GM12878 (cell line): ENCODE measurements around the gene SLC25A11. TPM values are rescaled to one million over a fixed set of nuclear protein-coding genes. Genes with fewer than 3 reads are reported as not detected.

Source experiments
- ATF3 ChIP-seq: IDR thresholded peaks from 2 replicates; pipeline ENCODE4 v1.6.1; 2011; ENCODE audit warnings: low read depth, mild to moderate bottlenecking, low read length, moderate library complexity, borderline replicate concordance; ENCODE audit errors: extremely low read depth
- BACH1 ChIP-seq: fragments of 450-650 bp; IDR thresholded peaks from 2 replicates; pipeline ENCODE4 v1.6.1; 2017; ENCODE audit warnings: mild to moderate bottlenecking, borderline replicate concordance
- CBFB ChIP-seq: IDR thresholded peaks from 2 replicates; pipeline ENCODE4 v1.6.1; 2016; ENCODE audit warnings: antibody characterized with exemption, low read depth
- E2F8 ChIP-seq: fragments of 450-650 bp; IDR thresholded peaks from 2 replicates; pipeline ENCODE4 v1.6.1; 2018; ENCODE audit warnings: mild to moderate bottlenecking, low read depth, moderate library complexity; ENCODE audit not compliant: partially characterized antibody
- EGR1 ChIP-seq, 2 experiments: IDR thresholded peaks; 1 replicate in 1 of 2; 2 replicates in 1 of 2; pipeline ENCODE4 v1.6.1; 2011 to 2012; ENCODE audit warnings: low read depth in 2 of 2, low read length in 2 of 2, borderline replicate concordance in 1 of 2, mild to moderate bottlenecking in 1 of 2, moderate library complexity in 1 of 2
- GATAD2B ChIP-seq: fragments of 450-650 bp; conservative IDR thresholded peaks from 2 replicates; pipeline ENCODE4 v1.6.1; 2017; ENCODE audit warnings: low read depth, mild to moderate bottlenecking, moderate library complexity
- MTA3 ChIP-seq: IDR thresholded peaks from 2 replicates; pipeline ENCODE4 v1.6.1; 2012; ENCODE audit warnings: low read length, inconsistent platforms, borderline replicate concordance
- PBX3 ChIP-seq: IDR thresholded peaks from 2 replicates; pipeline ENCODE4 v1.6.1; 2011; ENCODE audit warnings: mild to moderate bottlenecking, low read depth, low read length, moderate library complexity; ENCODE audit not compliant: insufficient replicate concordance
- POU2F2 ChIP-seq: IDR thresholded peaks from 3 replicates; pipeline ENCODE4 v1.6.1; 2011; ENCODE audit warnings: low read depth, mild to moderate bottlenecking, low read length, borderline replicate concordance
- RAD21 ChIP-seq: IDR thresholded peaks from 2 replicates; pipeline ENCODE4 v1.6.1; 2011; ENCODE audit warnings: mild to moderate bottlenecking, low read depth, low read length, moderate library complexity; ENCODE audit not compliant: insufficient read depth
- RUNX3 ChIP-seq: IDR thresholded peaks from 2 replicates; pipeline ENCODE4 v1.6.1; 2012; ENCODE audit warnings: low read length, inconsistent platforms
- SIN3A ChIP-seq: IDR thresholded peaks from 2 replicates; pipeline ENCODE4 v1.6.1; 2012; ENCODE audit warnings: low read depth, low read length, improper control_type of control experiment
- SREBF2 ChIP-seq: IDR thresholded peaks from 2 replicates; pipeline ENCODE4 v1.6.1; 2012; ENCODE audit warnings: mild to moderate bottlenecking, low read length
- SRF ChIP-seq, 2 experiments: IDR thresholded peaks; 2 replicates each; pipeline ENCODE4 v1.6.1; 2011; ENCODE audit warnings: low read depth in 2 of 2, low read length in 2 of 2, mild to moderate bottlenecking in 1 of 2, moderate library complexity in 1 of 2
- STAT1 ChIP-seq: fragments of 450-650 bp; conservative IDR thresholded peaks from 2 replicates; pipeline ENCODE4 v1.6.1; 2014; ENCODE audit warnings: antibody characterized with exemption, mild to moderate bottlenecking
- TCF7 ChIP-seq: IDR thresholded peaks from 2 replicates; pipeline ENCODE4 v1.6.1; 2014; ENCODE audit warnings: antibody characterized with exemption, borderline replicate concordance
- YBX1 ChIP-seq: fragments of 450-650 bp; IDR thresholded peaks from 2 replicates; pipeline ENCODE4 v1.6.1; 2016; ENCODE audit warnings: antibody characterized with exemption
- ZNF687 ChIP-seq: fragments of 450-650 bp; IDR thresholded peaks from 2 replicates; pipeline ENCODE4 v1.6.1; 2017; ENCODE audit warnings: mild to moderate bottlenecking, moderate library complexity
- ZZZ3 ChIP-seq: IDR thresholded peaks from 2 replicates; pipeline ENCODE4 v1.6.1; 2011; ENCODE audit warnings: low read depth; ENCODE audit not compliant: control insufficient read depth, insufficient read length
- polyA plus RNA-seq, 11 experiments: library from polyadenylated mRNA; depleted of rRNA in 4 of 11; unstranded in 6 of 11; stranded (reverse) in 5 of 11; fragments of >200 nt; fragmentation: Nextera tagmentation in 4 of 11; fragmentation: Illumina TruSeq in 1 of 11; extraction: Ambion mirVana in 4 of 11; extraction: Trizol in 1 of 11; gene quantifications; 1 replicate in 1 of 11; 2 replicates in 10 of 11; pipeline versions ENCODE4 v1.2.1 to v1.2.3, GENCODE V29; 2011 to 2016; ENCODE audit warnings: inconsistent platforms in 2 of 11, missing spikeins in 2 of 11, low read depth in 1 of 11
- total RNA-seq, 4 experiments: library from RNA; depleted of rRNA in 3 of 4; stranded (reverse); fragments of >200 nt in 3 of 4; fragmentation: Illumina TruSeq in 1 of 4; extraction: Trizol in 1 of 4; gene quantifications; 2 replicates each; pipeline versions ENCODE4 v1.2.1 to v1.2.3, GENCODE V29; 2013 to 2021

SLC25A11 gene
- total and polyA plus RNA-seq, 10 of the 15 experiments (the other 5 are each of a cell fraction or from before 2014, with no cell fraction given): 5.8 to 142 (median 65.0) TPM

GRCh38 chr17:4950075-4950745 is 10.4 kb upstream of the SLC25A11 start (continued):
- no peak for TF ChIP-seq ZNF687
- TF ChIP-seq TCF7: no peak
- no peak for TF ChIP-seq MTA3
- no peak for TF ChIP-seq SREBF2
- TF ChIP-seq POU2F2: 0 out of 3 replicates have a peak, but pooled peaks have one; percentile 7
- no peak for TF ChIP-seq SIN3A
- no peak for TF ChIP-seq RUNX3
- TF ChIP-seq ZZZ3: no peak
- TF ChIP-seq RAD21: no peak
- TF ChIP-seq YBX1: no peak
- TF ChIP-seq GATAD2B: no peak; the same call in 1 of the 2 replicates
- no peak for TF ChIP-seq SRF (IDR thresholded peaks at IDR 0.05; ENCODE audit: low read depth in 2 of 2, low read length in 2 of 2)
- TF ChIP-seq E2F8: no peak
- TF ChIP-seq BACH1: peak; percentile 37; the same call in 1 of the 2 replicates
- no peak for TF ChIP-seq ATF3
- TF ChIP-seq PBX3: no peak
- TF ChIP-seq STAT1: 0 out of 2 replicates have a peak, but pooled peaks have one; percentile 38
- TF ChIP-seq CBFB: no peak
- no peak; a peak in 1 of 3 replicates for TF ChIP-seq EGR1 (IDR thresholded peaks at IDR 0.05; ENCODE audit: borderline replicate concordance in 1 of 2, low read depth in 2 of 2, low read length in 2 of 2)
